Psoas muscle (tissue), 8 donors: ENCODE data around the gene MAFF. TPM values are rescaled to one million over a fixed set of nuclear protein-coding genes. Genes with fewer than 3 reads are reported as not detected.
"Not testable (repeated sequence)": the region's sequence is repeated elsewhere in the genome, so short reads cannot be mapped to it uniquely, and the experiment has no call there.

Experiments used
- ATAC-seq, 4 donors: fragments of 200-7000 bp; cut with Tn5 transposase; one replicate each; pipeline ENCODE4 v1.9.1; 2020; ENCODE audit warnings: moderate library complexity in 3 of 4, mild to moderate bottlenecking in 2 of 4
- DNase-seq, 2 donors: peaks; one replicate each; pipeline ENCODE4 v3.0.0-alpha.2; 2020
- H3K27ac ChIP-seq: fragments of 200-600 bp; one replicate; pipeline ENCODE4 v1.8.0; 2022
- H3K27me3 ChIP-seq, 3 donors: fragments of 200-600 bp in 1 of 3; one replicate each; pipeline versions ENCODE4 v1.6.1 to v1.8.0; 2013 to 2022; ENCODE audit warnings: low read length in 2 of 3, mild to moderate bottlenecking in 2 of 3, moderate library complexity in 1 of 3; ENCODE audit not compliant: insufficient read depth in 3 of 3
- H3K36me3 ChIP-seq, 2 donors: fragments of 200-600 bp in 1 of 2; one replicate each; pipeline versions ENCODE4 v1.6.1 to v1.8.0; 2013 to 2022; ENCODE audit warnings: low read depth in 1 of 2, mild to moderate bottlenecking in 1 of 2, moderate library complexity in 1 of 2; ENCODE audit not compliant: insufficient read depth in 1 of 2
- H3K4me1 ChIP-seq: fragments of 200-600 bp; one replicate; pipeline ENCODE4 v1.8.0; 2022
- H3K4me3 ChIP-seq: fragments of 200-600 bp; one replicate; pipeline ENCODE4 v1.8.0; 2022; ENCODE audit warnings: mild to moderate bottlenecking
- H3K9me3 ChIP-seq: fragments of 200-600 bp; one replicate; pipeline ENCODE4 v1.8.0; 2022
- CTCF ChIP-seq: fragments of 200-600 bp; IDR thresholded peaks from one replicate; pipeline ENCODE4 v1.8.0; 2022; ENCODE audit warnings: antibody characterized with exemption
- WGBS, 3 donors: extraction: QIAGEN DNeasy Blood & Tissue Kit; methylation state at CpG; one replicate each; pipeline versions ENCODE4 v1.1.6 to v1.1.7; 2013; 5-methylcytosine and 5-hydroxymethylcytosine counted together
- intact Hi-C, 2 donors: fragments of 100-400 bp; cut with DNase I; formaldehyde crosslinking; loops; one replicate each; pipeline versions ENCODE4 v1.11.0 to v1.14.2; 2022
- polyA plus RNA-seq, 3 donors: library from polyadenylated mRNA; stranded (reverse); fragments of 200-250 nt; gene quantifications; one replicate each; pipeline ENCODE4 v1.2.3, GENCODE V29; 2013
- total RNA-seq, 4 donors: library from RNA; stranded (reverse); fragmentation: NEBNext Ultra II Directional in 2 of 4; extraction: Animal tissue kit (Norgen Biotek cat#: 25700) in 2 of 4; gene quantifications; one replicate each; pipeline versions ENCODE4 v1.2.1 to v1.2.4, GENCODE V29; 2021 to 2023
- donor health status: healthy with polysubstance abuse.
- donor health status: DM: no; HTN: no; CAD: no; lungs with moderate emphysema.
- donor health status: Bipolar disorder and iron deficiency.
- donor health status: healthy.
- donor health status: DM: yes; HTN: yes; CAD: no.
- donor health status: DM: no; HTN: no; CAD: no.
- donor health status: DM: no; HTN: no; CAD: no.
- donor health status: DM: yes; HTN: yes; CAD: no.

The MAFF gene
- total and polyA plus RNA-seq, 7 donors = 5.7 to 118 (median 28.1) TPM

- no peak for TF ChIP-seq CTCF
- intact Hi-C loops = loop anchor here in 1 of 2 donors (2.0 kb wide), 1 partner anchor 27 kb away; no protein-coding TSS in a partner anchor
- Histone ChIP-seq H3K27ac (peak overlapping the region; percentile 99), H3K36me3 (no peaks in the 10 kb centered on the region), H3K27me3 (no peaks in the 10 kb centered on the region), H3K9me3 (no peaks in the 10 kb centered on the region), H3K4me3 (no peak overlapping the region), H3K4me1 (peaks cover 80% of the 10 kb centered on the region)
- peak; percentile 75 to 82 (median 76) for ATAC-seq
- DNase-seq = peak; percentile 90 to 97
- 11 to 25% (median 11%) methylated on average over 14 of the region's 14 CpGs for WGBS, 3 donors
These were observed 25.5 kb upstream of the MAFF start for GRCh38 chr22:38176170-38176741.

GRCh38 chr22:38177044-38177443 lies 24.8 kb upstream of the MAFF start:
- DNase-seq (no peak), ATAC-seq (no peak)
- intact Hi-C loops = loop anchor here in 1 of 2 donors (2.0 kb wide), 1 partner anchor 26 kb away; no protein-coding TSS in a partner anchor
- Histone ChIP-seq H3K36me3 (no peaks in the 10 kb centered on the region), H3K27me3 (no peaks in the 10 kb centered on the region), H3K4me3 (no peak overlapping the region), H3K27ac (peak overlapping the region; percentile 99), H3K9me3 (no peaks in the 10 kb centered on the region), H3K4me1 (peaks cover 77% of the 10 kb centered on the region)
- WGBS, 3 donors = 81 to 93% (median 88%) methylated on average over 4 of the region's 4 CpGs
- TF ChIP-seq CTCF = no peak

GRCh38 chr22:38177571-38177925 lies 24.2 kb upstream of the MAFF start:
- peak overlapping the region; percentile 99 for H3K27ac ChIP-seq
- H3K4me3 ChIP-seq, H3K36me3 ChIP-seq, DNase-seq, H3K9me3 ChIP-seq, ATAC-seq, H3K27me3 ChIP-seq: not testable (repeated sequence)
- 68 to 79% (median 71%) methylated on average over 9 of the region's 9 CpGs for WGBS, 3 donors
- intact Hi-C loops = loop anchor here in 1 of 2 donors (2.0 kb wide), 1 partner anchor 25 kb away; no protein-coding TSS in a partner anchor
- H3K4me1 ChIP-seq = peaks cover 76% of the 10 kb centered on the region

- peak; percentile 54 to 82 for DNase-seq
- peaks cover 71% of the 10 kb centered on the region for H3K4me1 ChIP-seq
- TF ChIP-seq CTCF = no peak
- H3K9me3 ChIP-seq = no peaks in the 10 kb centered on the region
- no peak overlapping the region for H3K4me3 ChIP-seq
- peak overlapping the region; percentile 99 for H3K27ac ChIP-seq
- 41 to 43% (median 42%) methylated on average over 14 to 15 of the region's 15 CpGs for WGBS, 3 donors
- H3K27me3 ChIP-seq = no peaks in the 10 kb centered on the region
- peak; percentile 34 to 53 (median 48) for ATAC-seq
- H3K36me3 ChIP-seq = no peaks in the 10 kb centered on the region
- intact Hi-C loops = loop anchor here in 1 of 2 donors (2.0 kb wide), 1 partner anchor 25 kb away; no protein-coding TSS in a partner anchor
These were observed 23.7 kb upstream of the MAFF start for GRCh38 chr22:38177926-38178604.

GRCh38 chr22:38178605-38178937 lies 23.2 kb upstream of the MAFF start:
- H3K4me1 ChIP-seq = peaks cover 66% of the 10 kb centered on the region
- H3K27ac ChIP-seq = peak overlapping the region; percentile 99

More at GRCh38 chr22:38178605-38178937, 23.2 kb upstream of the MAFF start:
- H3K9me3 ChIP-seq, H3K4me3 ChIP-seq, H3K27me3 ChIP-seq, DNase-seq, intact Hi-C loops, ATAC-seq, H3K36me3 ChIP-seq: not testable (repeated sequence)
- 90 to 96% (median 94%) methylated on average over 7 of the region's 7 CpGs for WGBS, 3 donors
